NCI-H2081 (cell line): Measurements from ENCODE around the gene DOLK.

Experiments
- DNase-seq, 2 experiments: peaks; one replicate each; lab custom pipeline; 2025; lab: John Stamatoyannopoulos, UW

The DOLK gene

DNA sequence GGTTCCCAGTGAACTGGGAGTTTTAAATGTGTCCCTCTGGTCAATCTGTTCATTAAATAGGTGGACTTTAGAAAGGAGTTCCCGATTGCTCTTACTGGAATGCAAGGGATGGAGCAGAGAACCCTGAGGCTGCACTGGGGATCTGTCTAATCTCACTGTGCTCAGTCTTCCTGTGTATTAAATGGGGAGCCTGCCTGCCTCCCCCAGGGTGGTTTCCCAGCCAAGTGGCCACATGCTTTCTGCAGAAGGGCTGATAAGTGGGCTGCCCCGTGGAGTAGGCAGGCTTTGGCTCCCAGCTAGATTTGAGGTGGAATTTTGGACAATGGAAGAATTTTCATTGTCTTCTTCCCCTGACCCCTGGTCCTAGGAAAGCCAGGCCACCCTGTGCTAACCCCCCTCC, 40.7 kb downstream of the DOLK start:
- no peak for DNase-seq

DNA sequence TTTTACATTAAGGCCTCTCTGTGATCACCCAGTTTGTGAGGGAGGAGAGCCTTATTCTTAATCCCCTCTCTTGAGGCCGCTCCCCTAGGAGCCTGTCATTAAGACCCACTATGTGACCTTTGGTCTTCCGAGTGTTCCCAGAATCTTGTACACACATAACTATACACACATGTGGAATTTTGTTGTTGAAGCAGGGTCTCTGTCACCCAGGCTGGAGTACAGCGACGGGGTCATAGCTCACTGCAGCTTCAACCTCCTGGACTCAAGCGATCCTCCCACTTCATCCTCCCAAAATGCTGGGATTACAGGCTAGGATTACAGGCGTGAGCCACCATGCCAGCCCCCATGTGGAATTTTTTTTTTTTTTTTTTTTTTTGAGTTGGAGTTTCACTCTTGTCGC, 41.4 kb downstream of the DOLK start:
- DNase-seq, result no peak

DNA sequence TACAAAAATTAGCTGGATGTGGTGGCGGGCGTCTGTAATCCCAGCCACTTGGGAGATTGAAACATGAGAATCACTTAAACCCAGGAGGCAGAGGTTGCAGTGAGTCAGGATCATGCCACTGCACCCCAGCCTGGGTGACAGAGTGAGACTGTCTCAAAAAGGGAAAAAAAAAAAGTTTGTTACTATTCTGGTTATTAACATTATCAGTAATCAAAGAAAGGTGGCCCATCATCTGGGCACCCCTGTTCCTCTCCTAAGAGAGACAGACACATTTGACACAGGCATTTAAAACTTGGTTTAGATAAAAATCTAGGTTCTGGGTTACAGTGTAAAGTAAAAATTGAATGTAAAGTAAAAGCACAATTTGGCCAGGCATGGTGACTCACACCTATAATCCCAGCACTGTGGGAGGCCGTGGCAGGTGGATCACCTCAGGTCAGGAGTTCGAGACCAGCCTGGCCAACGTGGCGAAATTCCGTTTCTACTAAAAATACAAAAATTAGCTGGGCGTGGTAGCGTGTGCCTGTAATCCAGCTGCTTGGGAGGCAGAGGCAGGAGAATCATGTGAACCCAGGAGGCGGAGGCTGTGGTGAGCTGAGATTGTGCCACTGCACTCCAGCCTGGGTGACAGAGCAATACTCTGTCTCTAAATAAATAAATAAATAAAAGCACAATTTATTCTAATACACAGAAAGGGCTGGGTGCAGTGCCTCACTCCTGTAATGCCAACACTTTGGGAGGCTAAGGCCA, 43.4 kb downstream of the DOLK start:
- no peak for DNase-seq

DNA sequence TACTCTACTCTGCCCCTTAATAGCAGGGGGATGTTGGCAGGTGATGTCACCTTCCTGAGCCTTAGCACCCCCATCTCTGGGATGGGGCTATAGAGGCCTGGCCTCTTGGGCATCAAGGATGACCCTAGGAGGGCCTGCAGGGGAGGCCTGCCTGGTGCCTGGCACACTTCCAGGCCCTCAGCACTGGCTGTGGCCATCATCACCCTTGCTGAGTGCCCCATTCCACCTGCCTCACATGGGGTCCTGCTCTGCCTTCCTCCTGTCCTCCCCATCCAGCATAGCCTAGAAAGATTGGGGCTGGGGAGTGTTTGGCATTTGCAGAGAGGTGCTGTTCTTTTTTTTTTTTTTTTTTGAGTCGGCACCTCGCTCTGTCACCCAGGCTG, 44.3 kb downstream of the DOLK start:
- no peak for DNase-seq

DNA sequence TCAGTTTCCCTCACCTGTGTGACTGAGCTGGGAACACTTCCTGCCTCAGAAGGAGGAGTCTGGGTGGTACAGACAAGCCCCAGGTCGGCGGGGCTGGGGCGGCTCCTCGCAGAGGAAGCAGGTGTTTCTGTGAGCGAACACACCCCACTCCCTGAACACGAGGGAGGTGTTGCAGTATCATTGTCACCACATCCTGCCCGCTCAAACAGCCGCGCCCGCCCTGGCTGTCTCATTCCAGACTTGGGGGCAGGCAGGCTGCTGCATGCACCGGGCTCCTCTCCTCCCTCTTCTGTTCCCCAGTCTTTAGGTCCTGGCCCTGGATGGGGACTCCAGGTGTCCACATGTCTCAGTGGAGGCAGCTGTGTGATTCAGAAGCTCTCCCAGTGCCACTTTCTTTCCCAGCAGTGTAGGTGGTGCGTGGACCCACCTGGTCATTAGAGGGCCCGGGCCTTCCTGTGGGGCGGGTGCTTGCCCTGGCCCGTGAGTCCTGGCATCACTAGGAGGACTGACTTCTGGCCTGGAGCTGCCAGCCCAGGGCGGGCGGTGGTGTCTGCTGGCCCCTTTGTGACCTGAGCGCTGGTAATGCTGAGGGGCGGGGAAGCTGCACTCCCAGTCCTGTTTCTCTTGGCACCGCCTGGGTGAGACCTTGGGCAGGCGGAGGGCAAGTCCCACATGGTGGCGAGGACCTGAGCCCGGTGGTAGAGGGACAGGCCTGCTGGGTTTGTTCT, 44.9 kb downstream of the DOLK start:
- DNase-seq, result peak; percentile 57 to 76

DNA sequence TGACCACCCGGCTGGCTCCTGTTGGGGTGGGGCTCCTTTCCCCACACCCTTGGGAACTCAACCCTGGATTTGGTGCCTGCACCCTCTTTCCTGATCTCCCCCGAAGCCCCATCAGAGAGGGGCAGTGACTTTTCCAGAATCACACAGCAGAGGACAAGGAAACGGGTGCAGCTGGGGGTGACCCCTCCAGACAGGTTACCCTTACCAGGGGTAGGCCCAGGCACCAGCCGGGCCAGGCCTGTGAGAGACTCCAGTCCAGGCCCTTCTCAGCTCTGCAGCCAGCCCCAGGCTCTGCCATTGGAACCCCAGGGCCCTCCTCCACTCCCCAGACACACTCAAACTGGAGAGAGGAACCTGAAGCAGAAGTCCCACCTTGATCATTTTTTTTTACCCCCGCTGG, 45.6 kb downstream of the DOLK start:
- DNase-seq, result no peak

DNA sequence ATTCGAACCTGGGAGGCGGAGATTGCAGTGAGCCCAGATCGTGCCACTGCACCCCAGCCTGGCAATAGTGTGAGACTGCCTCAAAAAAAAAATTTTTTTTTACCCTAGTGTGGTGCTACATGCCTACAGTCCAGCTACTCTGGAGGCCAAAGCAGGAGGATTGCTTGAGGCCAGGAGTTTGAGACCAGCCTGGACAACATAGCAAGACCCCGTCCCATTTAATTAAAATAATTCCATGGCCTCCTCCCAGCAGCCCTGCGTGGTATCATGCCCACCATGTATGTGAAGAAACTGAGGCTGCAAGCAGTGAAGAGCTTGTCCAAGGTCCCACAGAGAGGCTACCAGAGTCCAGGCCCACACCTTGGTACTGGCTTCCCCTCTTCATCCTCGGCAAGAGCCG, 46.0 kb downstream of the DOLK start:
- DNase-seq, result no peak

DNA sequence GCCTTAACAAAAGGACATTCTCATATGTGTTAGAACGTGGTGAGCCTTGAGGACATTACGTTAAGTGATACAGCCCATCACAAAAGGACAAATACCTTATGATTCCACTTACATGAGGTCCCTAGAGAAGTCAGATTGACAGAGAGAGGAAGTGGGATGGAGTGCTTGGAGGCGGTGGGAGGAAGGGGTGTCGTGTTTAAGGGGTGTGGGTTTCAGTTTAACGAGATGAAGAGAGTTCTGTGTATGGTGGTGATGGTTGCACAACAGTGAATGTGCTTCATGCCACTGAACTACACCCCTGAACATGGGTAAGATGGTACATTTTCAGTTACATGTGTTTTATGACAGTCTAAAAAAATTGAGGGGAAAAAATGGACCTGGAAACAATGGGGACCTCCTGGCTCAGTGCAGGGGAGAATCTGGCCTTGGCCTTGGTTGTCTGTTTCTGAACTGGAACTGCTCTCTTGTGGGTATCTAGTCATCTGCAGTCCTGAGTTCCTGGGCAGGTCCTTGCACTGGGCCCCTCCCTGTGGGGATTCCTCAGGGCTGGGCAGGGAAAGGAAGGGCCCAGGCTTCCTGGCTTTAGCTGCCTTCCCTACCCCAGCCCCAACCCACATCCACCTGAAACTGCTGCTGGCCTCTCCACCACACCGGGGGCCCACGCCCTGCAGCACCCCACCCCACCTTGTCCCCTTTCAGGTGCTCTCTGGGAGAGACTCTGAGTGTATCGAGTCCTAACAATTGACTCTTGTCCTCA, 47.7 kb downstream of the DOLK start:
- no peak for DNase-seq

DNA sequence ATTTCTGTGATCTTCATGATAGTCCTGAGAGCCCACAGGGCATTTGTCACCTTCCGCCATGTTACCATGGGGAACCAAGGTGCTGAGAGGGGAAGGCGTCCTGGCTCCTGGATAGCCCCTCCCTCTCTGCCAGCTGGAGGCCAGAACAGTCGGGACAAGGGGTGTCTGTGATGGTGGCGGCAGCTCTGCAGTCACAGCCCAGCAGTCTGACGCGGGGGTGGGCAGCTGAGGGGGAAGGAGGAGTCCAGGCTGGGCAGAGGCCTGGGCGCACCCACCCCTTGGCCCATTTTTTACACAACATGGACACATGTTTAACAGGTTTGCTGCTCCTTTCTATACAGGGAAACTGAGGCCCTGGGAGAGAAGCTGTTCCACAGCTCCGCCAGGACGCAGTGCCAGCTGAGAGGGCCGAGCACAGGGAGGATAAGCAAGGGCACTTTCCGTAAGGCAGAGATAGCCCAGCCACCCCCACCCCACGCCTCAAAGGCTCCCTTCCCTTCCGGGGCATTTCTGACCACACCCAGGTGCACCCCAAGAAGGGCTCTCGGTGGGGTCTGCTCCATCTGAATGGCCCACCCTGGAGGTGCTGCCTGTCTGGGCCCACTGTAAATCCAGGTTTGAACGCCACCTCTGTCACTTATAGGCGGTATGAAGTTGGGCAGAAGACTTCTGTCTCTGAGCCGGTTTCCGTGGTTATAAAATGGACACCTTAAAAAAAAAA, 48.4 kb downstream of the DOLK start:
- no peak for DNase-seq

DNA sequence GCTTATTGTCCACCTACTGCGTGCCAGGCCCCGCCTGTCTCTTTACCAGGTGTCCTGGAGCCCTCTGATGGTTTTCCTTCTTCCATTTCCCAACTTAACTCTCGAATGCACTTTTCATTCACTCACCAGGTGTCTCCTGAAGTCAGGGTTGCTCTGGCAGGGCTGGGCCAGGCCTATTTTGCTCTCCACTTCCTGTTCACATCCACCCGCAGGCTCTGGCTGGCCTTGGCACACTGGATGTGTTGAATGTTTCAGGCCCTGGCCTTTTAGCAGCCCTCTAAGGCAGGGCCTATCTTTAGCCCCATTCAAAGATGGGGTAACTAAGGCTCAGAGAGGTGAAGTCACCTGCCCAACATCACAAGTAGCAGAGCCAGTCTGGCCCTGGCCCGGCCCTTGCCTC, 49.0 kb downstream of the DOLK start:
- no peak for DNase-seq

DNA sequence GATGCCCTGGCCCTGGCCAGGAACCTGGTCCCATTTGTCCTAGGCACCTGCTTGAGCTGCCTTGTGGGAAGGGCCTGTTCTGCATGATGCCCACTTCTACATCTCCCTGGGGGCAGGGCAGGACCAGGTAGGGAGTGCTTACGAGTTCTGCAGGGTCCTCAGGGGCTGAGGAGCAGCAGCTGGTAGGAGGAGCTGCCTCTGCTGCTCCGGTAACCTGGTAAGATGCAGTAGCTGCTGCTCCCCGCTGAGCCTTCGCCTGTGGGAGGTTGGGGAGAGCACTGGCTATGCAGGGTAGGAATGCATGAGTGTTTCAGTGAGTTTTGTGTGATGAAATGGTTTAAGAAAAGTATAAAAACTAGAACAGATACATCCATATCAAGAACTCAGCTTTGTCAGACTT, 51.8 kb downstream of the DOLK start:
- no peak for DNase-seq
